ENCODE measurements around the gene GALNS. TPM values are rescaled to one million over a fixed set of nuclear protein-coding genes. Genes with fewer than 3 reads are reported as not detected.

GALNS gene
- polyA plus RNA-seq, 1 donor from 2014 or later = 19.4 TPM

DNA sequence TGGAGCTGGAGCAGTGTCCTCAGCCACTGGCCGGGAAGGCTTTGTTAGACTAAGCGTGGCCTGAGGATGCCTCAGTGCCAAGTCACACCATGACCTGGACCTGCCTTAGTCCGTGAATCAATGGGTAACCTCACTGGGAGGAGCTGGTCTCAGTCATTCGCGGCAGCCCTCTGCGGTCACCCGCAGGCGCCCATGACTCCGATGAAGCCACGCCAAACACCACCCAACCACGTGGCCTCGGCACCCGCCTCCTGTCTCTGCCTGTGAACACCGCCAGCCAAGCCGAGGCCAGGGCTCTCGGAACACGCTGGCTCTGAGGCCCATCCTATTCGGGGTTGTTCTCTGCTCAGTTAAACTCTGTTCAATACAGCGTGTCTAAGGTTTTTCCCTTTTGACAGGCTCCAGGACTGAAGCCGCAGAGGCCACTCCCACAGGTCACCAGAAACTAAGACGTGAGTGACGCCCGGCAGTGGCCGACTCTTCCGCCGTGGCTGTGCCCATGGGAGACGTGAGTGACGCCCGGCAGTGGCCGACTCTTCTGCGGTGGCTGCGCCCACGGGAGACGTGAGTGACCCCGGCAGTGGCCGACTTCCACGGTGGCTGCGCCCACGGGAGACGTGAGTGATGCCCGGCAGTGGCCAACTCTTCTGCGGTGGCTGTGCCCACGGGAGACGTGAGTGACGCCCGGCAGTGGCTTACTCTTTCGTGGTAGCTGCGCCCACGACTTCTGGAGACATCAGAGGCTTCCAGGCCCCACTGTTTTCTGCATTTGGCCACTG is 26.6 kb upstream of the GALNS start:
- Histone ChIP-seq H3K27me3 (ENCODE audit: insufficient read depth, low read depth, low read length) (no peaks in the 10 kb centered on the region), H3K79me2 (replicated peaks; ENCODE audit: insufficient read depth, low read length) (no peaks in the 10 kb centered on the region), H3K4me2 (ENCODE audit: low read length) (no peak overlapping the region), H3K9ac (ENCODE audit: low read length) (no peak overlapping the region), H2AFZ (ENCODE audit: low read depth, low read length) (no peak overlapping the region), H3K27ac (ENCODE audit: low read length) (no peak overlapping the region), H3K9me3 (ENCODE audit: low read length) (no peaks in the 10 kb centered on the region), H3K9me2 (ENCODE audit: insufficient read depth, low read length) (no peaks in the 10 kb centered on the region), H4K20me1 (ENCODE audit: insufficient read depth) (no peaks in the 10 kb centered on the region), H3F3A (ENCODE audit: insufficient read depth, low read length, poor library complexity, severe bottlenecking) (no peaks in the 10 kb centered on the region), H3K36me3 (ENCODE audit: insufficient read depth, low read length) (no peaks in the 10 kb centered on the region), H3K4me3 (ENCODE audit: low read length) (no peak overlapping the region)
- TF ChIP-seq MXI1 (conservative IDR thresholded peaks at IDR 0.05; ENCODE audit: poor library complexity, severe bottlenecking) (no peak), SMC3 (conservative IDR thresholded peaks at IDR 0.05; ENCODE audit: poor library complexity) (no peak), POLR2AphosphoS5 (IDR thresholded peaks at IDR 0.05) (no peak), EP300 (conservative IDR thresholded peaks at IDR 0.05; ENCODE audit: poor library complexity, severe bottlenecking) (no peak), EZH2 (IDR thresholded peaks at IDR 0.05; ENCODE audit: borderline replicate concordance, insufficient read depth, low read length, poor library complexity, severe bottlenecking) (no peak)
- TF ChIP-seq, protein P1, sequence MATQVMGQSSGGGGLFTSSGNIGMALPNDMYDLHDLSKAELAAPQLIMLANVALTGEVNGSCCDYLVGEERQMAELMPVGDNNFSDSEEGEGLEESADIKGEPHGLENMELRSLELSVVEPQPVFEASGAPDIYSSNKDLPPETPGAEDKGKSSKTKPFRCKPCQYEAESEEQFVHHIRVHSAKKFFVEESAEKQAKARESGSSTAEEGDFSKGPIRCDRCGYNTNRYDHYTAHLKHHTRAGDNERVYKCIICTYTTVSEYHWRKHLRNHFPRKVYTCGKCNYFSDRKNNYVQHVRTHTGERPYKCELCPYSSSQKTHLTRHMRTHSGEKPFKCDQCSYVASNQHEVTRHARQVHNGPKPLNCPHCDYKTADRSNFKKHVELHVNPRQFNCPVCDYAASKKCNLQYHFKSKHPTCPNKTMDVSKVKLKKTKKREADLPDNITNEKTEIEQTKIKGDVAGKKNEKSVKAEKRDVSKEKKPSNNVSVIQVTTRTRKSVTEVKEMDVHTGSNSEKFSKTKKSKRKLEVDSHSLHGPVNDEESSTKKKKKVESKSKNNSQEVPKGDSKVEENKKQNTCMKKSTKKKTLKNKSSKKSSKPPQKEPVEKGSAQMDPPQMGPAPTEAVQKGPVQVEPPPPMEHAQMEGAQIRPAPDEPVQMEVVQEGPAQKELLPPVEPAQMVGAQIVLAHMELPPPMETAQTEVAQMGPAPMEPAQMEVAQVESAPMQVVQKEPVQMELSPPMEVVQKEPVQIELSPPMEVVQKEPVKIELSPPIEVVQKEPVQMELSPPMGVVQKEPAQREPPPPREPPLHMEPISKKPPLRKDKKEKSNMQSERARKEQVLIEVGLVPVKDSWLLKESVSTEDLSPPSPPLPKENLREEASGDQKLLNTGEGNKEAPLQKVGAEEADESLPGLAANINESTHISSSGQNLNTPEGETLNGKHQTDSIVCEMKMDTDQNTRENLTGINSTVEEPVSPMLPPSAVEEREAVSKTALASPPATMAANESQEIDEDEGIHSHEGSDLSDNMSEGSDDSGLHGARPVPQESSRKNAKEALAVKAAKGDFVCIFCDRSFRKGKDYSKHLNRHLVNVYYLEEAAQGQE (IDR thresholded peaks at IDR 0.05; ENCODE audit: borderline replicate concordance) = no peak

DNA sequence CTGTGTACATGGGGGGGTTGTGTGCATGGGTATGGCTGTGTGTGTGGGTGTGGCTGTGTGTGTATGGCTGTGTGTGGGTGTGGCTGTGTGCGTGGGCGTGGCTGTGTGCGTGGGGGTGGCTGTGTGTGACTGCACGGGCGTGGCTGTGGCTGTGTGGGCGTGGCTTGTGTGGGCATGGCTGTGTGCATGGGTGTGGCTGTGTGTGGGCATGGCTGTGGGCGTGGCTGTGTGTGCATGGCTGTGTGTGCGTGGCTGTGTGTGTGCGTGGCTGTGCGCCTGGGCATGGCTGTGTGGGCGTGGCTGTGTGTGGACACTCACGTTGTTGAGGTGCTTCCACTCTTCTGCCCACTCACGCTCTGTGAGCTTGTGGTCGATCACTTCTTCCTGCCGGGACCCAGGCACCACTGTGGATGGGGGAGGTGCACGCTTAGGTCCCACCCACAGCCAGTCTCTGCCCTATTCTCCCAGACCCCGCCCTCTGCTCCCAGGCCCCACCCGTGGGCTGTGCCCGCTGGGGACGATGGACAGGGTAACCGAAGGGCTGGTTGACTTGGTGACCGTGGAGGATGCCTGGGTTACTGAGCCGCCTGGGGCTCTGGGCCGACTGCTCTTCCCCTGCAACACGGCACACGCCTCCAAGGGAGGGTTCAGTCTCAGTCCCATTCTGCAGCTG is 25.7 kb upstream of the GALNS start:
- no peak overlapping the region for H3K27ac ChIP-seq (ENCODE audit: low read length)
- H3K9me3 ChIP-seq (ENCODE audit: low read length) = no peaks in the 10 kb centered on the region

More for the DNA sequence above, 25.7 kb upstream of the GALNS start:
- Histone ChIP-seq H4K20me1 (ENCODE audit: insufficient read depth) (no peaks in the 10 kb centered on the region), H3K79me2 (replicated peaks; ENCODE audit: insufficient read depth, low read length) (no peaks in the 10 kb centered on the region), H3K36me3 (ENCODE audit: insufficient read depth, low read length) (no peaks in the 10 kb centered on the region), H3K27me3 (ENCODE audit: insufficient read depth, low read depth, low read length) (no peaks in the 10 kb centered on the region), H3K4me3 (ENCODE audit: low read length) (no peak overlapping the region), H3K4me2 (ENCODE audit: low read length) (no peak overlapping the region), H3F3A (ENCODE audit: insufficient read depth, low read length, poor library complexity, severe bottlenecking) (no peaks in the 10 kb centered on the region), H3K9me2 (ENCODE audit: insufficient read depth, low read length) (no peaks in the 10 kb centered on the region), H3K9ac (ENCODE audit: low read length) (no peak overlapping the region), H2AFZ (ENCODE audit: low read depth, low read length) (no peak overlapping the region)
- TF ChIP-seq, protein P1 (IDR thresholded peaks at IDR 0.05; ENCODE audit: borderline replicate concordance) = no peak
- TF ChIP-seq EP300 (conservative IDR thresholded peaks at IDR 0.05; ENCODE audit: poor library complexity, severe bottlenecking) (no peak), TAF1 (IDR thresholded peaks at IDR 0.05; ENCODE audit: low read depth) (no peak), MXI1 (conservative IDR thresholded peaks at IDR 0.05; ENCODE audit: poor library complexity, severe bottlenecking) (no peak), RAD21 (conservative IDR thresholded peaks at IDR 0.05) (no peak), POLR2AphosphoS5 (IDR thresholded peaks at IDR 0.05) (no peak), EZH2 (IDR thresholded peaks at IDR 0.05; ENCODE audit: borderline replicate concordance, insufficient read depth, low read length, poor library complexity, severe bottlenecking) (no peak)
- TF ChIP-seq, protein P2, sequence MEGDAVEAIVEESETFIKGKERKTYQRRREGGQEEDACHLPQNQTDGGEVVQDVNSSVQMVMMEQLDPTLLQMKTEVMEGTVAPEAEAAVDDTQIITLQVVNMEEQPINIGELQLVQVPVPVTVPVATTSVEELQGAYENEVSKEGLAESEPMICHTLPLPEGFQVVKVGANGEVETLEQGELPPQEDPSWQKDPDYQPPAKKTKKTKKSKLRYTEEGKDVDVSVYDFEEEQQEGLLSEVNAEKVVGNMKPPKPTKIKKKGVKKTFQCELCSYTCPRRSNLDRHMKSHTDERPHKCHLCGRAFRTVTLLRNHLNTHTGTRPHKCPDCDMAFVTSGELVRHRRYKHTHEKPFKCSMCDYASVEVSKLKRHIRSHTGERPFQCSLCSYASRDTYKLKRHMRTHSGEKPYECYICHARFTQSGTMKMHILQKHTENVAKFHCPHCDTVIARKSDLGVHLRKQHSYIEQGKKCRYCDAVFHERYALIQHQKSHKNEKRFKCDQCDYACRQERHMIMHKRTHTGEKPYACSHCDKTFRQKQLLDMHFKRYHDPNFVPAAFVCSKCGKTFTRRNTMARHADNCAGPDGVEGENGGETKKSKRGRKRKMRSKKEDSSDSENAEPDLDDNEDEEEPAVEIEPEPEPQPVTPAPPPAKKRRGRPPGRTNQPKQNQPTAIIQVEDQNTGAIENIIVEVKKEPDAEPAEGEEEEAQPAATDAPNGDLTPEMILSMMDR (IDR thresholded peaks at IDR 0.05; ENCODE audit: poor library complexity, severe bottlenecking) = no peak
